GM10266 (cell line): Measurements from ENCODE around the gene RAB5IF.
A peak's percentile ranks its signal among the peaks of the same experiment; 100 is the strongest.
"Not testable (repeated sequence)": the region's sequence is repeated elsewhere in the genome, so short reads cannot be mapped to it uniquely, and the experiment has no call there.

Experiments used
- DNase-seq: peaks from one replicate; pipeline ENCODE4 v3.0.0; 2012; ENCODE audit errors: extremely low spot score
- TF ChIP-seq, protein P1 (sequence below): IDR thresholded peaks from 2 replicates; pipeline ENCODE4 v1.5.1; 2012; ENCODE audit warnings: mild to moderate bottlenecking, low read depth; ENCODE audit not compliant: control insufficient read depth, insufficient read depth; ENCODE audit errors: missing control alignments

RAB5IF gene

GRCh38 chr20:36605399-36606157, at the start of gene RAB5IF:
RAB5IF (plus strand) TSS chr20:36605779; CDS start chr20:36605952, 173 bp downstream.
- peak; percentile 95 for DNase-seq
- TF ChIP-seq, protein P1, sequence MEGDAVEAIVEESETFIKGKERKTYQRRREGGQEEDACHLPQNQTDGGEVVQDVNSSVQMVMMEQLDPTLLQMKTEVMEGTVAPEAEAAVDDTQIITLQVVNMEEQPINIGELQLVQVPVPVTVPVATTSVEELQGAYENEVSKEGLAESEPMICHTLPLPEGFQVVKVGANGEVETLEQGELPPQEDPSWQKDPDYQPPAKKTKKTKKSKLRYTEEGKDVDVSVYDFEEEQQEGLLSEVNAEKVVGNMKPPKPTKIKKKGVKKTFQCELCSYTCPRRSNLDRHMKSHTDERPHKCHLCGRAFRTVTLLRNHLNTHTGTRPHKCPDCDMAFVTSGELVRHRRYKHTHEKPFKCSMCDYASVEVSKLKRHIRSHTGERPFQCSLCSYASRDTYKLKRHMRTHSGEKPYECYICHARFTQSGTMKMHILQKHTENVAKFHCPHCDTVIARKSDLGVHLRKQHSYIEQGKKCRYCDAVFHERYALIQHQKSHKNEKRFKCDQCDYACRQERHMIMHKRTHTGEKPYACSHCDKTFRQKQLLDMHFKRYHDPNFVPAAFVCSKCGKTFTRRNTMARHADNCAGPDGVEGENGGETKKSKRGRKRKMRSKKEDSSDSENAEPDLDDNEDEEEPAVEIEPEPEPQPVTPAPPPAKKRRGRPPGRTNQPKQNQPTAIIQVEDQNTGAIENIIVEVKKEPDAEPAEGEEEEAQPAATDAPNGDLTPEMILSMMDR: peak; percentile 96

GRCh38 chr20:36562724-36563123, 42.9 kb upstream of the RAB5IF start:
- TF ChIP-seq, protein P1: no peak
- no peak for DNase-seq

DNA sequence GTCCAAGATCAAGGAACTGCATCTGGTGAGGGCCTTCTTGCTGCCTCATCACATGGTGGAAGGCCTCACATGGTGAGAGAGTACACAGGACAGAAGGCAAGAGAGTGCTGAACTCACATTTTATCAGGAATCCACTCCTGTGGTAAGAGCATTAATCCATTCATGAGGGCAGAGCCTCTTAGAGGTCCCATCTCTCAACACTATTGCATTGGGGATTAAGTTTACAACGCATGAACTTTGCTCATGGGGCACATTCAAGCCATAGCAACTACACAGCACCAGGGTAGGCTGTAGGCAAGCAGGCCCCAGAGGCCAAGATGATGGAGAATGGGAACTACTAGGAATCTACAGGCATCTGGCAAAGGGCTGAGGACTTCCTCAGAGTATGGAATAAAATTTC, 42.2 kb upstream of the RAB5IF start:
- TF ChIP-seq, protein P1: no peak
- no peak for DNase-seq

GRCh38 chr20:36564078-36564725, 41.4 kb upstream of the RAB5IF start:
- not testable (repeated sequence) for DNase-seq

DNA sequence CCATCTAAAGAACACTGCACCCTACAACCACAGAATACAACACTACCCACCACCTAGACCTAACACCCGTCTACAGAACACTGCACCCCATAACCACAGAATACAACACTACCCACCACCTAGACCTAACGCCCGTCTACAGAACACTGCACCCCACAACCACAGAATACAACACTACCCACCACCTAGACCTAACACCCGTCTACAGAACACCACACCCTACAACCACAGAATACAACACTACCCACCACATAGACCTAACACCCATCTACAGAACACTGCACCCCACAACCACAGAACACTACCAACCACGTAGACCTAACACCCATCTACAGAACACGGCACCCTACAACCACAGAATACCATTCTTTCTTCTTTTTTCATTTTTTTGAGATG, 40.9 kb upstream of the RAB5IF start:
- not testable (repeated sequence) for DNase-seq

DNA sequence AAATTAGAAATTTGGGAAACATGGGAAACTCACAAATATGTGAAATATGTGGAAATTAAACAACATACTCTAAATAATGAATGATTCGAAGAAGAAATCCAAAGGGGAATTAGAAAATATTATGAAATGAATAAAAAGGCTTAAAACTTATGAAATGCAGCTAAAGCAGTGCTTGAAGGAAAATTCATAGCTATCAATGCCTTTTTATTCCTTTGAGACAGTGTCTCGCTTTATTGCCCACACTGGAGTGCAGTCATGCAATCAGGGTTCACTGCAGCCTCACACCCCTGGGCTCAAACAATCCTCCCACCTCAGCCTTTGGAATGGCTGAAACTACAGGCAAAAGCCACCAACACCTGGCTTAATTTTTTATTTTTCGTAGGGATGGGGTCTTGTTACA, 40.1 kb upstream of the RAB5IF start:
- TF ChIP-seq, protein P1: no peak
- DNase-seq: no peak

GRCh38 chr20:36569847-36570429, 35.6 kb upstream of the RAB5IF start:
- TF ChIP-seq, protein P1: no peak
- DNase-seq: no peak

DNA sequence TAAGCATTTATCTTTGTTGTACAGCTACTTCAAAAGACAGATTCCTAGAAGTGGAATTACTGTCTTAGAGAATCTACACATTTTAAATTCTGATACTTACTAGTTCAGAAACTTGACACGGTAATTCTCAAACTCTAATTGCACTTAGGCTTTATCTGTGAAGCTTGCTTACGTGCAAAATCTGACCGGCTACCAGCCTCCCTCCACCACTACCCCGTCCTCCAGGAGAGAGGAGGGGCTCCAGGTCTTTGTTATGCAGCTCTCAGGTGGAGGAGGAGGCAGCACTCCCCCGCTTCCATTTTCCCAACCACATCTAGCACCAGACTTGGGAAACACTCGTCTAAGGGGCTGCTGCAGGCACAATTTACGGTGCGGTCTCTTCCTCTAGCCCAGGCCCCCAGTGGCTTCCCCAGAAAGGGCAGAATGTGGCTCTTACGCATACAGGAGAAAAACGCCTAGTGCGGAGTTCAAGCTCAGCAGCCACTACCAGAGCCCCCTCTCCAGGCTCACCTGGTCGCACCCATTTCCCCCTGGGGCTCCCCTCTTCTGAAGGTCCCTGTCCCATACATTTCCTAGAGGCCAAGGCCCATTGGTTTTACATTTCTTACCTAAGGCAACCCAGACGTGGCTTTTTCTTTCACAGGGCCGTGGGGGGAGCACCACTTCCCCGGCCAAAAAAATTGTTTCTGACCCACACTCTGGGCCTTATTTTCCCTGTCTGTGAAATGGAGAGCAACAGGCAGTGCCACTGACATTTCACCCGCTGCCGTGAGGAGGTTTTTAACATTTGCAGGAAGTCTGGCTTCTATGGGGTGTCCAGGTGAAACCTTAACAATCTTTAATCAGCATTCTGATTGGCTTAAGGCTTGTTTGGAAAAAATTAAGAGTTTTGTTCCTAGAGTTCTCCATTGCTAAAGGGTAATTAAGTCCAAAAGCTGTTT, 33.7 kb upstream of the RAB5IF start:
- TF ChIP-seq, protein P1: no peak
- no peak for DNase-seq
